ENCODE results near the gene ACOX3.

GRCh38 chr4:8364848-8365350 is 75.6 kb downstream of the ACOX3 start:
- TF ChIP-seq CTCF (conservative IDR thresholded peaks at IDR 0.05) (no peak), ZFX (IDR thresholded peaks at IDR 0.05) (no peak)
